H1 (cell line): ENCODE data around the gene TBL1Y.

Source experiments
- CEBPB ChIP-seq: IDR thresholded peaks from 2 replicates; pipeline ENCODE4 v1.6.1; 2012; ENCODE audit warnings: low read depth, low read length
- EP300 ChIP-seq, 2 experiments: IDR thresholded peaks; 1 replicate in 1 of 2; 2 replicates in 1 of 2; pipeline ENCODE4 v1.6.1; 2011 to 2012; ENCODE audit warnings: low read depth in 2 of 2, low read length in 2 of 2, mild to moderate bottlenecking in 2 of 2, borderline replicate concordance in 1 of 2, inconsistent platforms in 1 of 2, moderate library complexity in 1 of 2
- POLR2AphosphoS5 ChIP-seq: IDR thresholded peaks from 2 replicates; pipeline ENCODE4 v1.6.1; 2011; ENCODE audit warnings: low read depth, low read length
- RBBP5 ChIP-seq: IDR thresholded peaks from 2 replicates; pipeline ENCODE4 v1.7.1; 2012; ENCODE audit warnings: low read depth, mild to moderate bottlenecking, inconsistent platforms, low read length, moderate library complexity, borderline replicate concordance
- TF ChIP-seq, protein P1 (sequence below), 3 experiments: IDR thresholded peaks; 1 replicate in 2 of 3; 2 replicates in 1 of 3; pipeline versions ENCODE4 v1.5.1 to v1.6.1; 2011; ENCODE audit warnings: low read length in 3 of 3, mild to moderate bottlenecking in 3 of 3, inconsistent platforms in 2 of 3, low read depth in 1 of 3, moderate library complexity in 1 of 3; ENCODE audit not compliant: insufficient read depth in 1 of 3; ENCODE audit errors: control extremely low read depth in 1 of 3
- TF ChIP-seq, protein P2 (sequence below): IDR thresholded peaks from 2 replicates; pipeline ENCODE4 v1.6.1; 2011; ENCODE audit warnings: low read depth, mild to moderate bottlenecking, low read length; ENCODE audit not compliant: insufficient read depth

DNA sequence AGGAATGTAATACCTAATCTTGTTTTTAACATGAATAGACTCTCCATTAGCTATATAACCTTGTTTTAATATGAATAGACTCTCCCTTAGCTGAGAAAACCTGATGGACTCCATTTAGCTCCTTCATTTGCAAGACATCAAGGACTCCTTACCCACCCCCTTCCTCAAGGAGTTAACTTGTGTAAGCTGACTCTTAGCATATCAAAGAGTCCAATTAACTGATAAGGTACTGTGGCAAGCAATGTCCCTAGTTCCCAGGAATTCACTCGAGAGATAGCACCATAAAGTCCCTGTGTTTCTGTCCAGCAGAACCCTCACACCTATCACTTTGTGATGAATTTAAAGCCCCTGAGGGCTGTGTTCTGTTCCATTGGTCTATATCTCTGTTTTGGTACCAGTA, 15.3 kb upstream of the TBL1Y start:
- TF ChIP-seq, protein P1, sequence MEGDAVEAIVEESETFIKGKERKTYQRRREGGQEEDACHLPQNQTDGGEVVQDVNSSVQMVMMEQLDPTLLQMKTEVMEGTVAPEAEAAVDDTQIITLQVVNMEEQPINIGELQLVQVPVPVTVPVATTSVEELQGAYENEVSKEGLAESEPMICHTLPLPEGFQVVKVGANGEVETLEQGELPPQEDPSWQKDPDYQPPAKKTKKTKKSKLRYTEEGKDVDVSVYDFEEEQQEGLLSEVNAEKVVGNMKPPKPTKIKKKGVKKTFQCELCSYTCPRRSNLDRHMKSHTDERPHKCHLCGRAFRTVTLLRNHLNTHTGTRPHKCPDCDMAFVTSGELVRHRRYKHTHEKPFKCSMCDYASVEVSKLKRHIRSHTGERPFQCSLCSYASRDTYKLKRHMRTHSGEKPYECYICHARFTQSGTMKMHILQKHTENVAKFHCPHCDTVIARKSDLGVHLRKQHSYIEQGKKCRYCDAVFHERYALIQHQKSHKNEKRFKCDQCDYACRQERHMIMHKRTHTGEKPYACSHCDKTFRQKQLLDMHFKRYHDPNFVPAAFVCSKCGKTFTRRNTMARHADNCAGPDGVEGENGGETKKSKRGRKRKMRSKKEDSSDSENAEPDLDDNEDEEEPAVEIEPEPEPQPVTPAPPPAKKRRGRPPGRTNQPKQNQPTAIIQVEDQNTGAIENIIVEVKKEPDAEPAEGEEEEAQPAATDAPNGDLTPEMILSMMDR (IDR thresholded peaks at IDR 0.05; ENCODE audit: control extremely low read depth in 1 of 3, insufficient read depth in 1 of 3, low read depth in 1 of 3, low read length in 3 of 3) = no peak
- TF ChIP-seq POLR2AphosphoS5 (no peak), EP300 (IDR thresholded peaks at IDR 0.05; ENCODE audit: borderline replicate concordance in 1 of 2, low read depth in 2 of 2, low read length in 2 of 2) (no peak), RBBP5 (no peak), CEBPB (no peak)
- TF ChIP-seq, protein P2, sequence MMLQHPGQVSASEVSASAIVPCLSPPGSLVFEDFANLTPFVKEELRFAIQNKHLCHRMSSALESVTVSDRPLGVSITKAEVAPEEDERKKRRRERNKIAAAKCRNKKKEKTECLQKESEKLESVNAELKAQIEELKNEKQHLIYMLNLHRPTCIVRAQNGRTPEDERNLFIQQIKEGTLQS = no peak
